ENCODE measurements around the gene ECI1.

DNA sequence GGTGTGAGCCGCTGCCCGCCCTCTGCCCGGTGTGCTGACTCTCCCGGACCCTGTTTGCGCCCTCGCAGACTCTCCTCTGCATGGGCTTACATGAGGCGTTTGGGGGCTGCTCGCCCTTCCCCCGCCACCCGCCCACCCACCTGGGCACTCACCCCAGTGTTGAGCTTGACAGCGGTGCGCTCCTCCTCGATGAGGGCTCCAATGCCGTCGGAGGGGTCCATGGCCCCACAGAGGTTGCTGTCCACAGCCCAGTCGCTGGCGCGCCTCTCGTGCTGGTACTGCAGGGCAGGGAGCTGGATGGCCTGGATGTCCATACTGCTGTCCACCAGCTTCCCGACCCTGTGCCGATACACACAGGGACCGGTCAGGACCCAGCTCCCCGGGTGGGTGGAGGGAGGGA is 37.9 kb upstream of the ECI1 start:
- TF ChIP-seq, protein P1, sequence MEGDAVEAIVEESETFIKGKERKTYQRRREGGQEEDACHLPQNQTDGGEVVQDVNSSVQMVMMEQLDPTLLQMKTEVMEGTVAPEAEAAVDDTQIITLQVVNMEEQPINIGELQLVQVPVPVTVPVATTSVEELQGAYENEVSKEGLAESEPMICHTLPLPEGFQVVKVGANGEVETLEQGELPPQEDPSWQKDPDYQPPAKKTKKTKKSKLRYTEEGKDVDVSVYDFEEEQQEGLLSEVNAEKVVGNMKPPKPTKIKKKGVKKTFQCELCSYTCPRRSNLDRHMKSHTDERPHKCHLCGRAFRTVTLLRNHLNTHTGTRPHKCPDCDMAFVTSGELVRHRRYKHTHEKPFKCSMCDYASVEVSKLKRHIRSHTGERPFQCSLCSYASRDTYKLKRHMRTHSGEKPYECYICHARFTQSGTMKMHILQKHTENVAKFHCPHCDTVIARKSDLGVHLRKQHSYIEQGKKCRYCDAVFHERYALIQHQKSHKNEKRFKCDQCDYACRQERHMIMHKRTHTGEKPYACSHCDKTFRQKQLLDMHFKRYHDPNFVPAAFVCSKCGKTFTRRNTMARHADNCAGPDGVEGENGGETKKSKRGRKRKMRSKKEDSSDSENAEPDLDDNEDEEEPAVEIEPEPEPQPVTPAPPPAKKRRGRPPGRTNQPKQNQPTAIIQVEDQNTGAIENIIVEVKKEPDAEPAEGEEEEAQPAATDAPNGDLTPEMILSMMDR (IDR thresholded peaks at IDR 0.05), result no peak
- TF ChIP-seq POLR2AphosphoS5 (IDR thresholded peaks at IDR 0.05) (no peak), POLR2A (IDR thresholded peaks at IDR 0.05) (no peak)
